DMS153 treated with DMSO at 0.1 percent for 48 hours (cell line): ENCODE measurements around the gene SLC5A6.
"Not testable (repeated sequence)": the region's sequence is repeated elsewhere in the genome, so short reads cannot be mapped to it uniquely, and the experiment has no call there.

Source experiments
- DNase-seq: peaks from one replicate; lab custom pipeline; 2025; ENCODE audit not compliant: unreplicated experiment; lab: John Stamatoyannopoulos, UW

Gene SLC5A6

DNA sequence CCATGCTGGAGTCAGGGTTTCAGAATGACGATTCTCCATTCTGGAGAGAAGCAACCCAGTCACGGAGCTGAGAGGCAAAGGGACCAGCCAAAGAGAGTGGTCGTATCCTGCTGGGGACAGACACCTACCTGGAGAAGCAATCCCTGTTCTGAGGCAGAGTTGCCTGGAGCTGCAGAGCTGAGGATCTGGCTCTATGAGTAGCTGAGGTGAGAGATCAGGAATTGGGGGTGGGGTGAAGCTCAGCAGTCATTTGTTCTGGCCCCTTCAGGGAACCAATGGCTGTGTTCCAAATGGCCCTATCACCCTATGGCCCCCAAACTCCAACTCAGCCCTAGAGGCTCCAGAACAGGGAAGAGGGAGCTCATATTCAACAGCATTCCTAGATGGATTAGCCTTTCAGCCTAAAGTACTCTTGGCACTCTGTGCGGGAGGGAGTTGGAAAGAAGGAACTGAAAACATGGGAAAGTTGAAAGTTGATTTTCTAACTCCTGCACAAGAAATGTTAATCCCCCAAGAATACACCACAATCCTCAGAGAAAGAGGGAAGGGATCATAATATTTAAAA, 3.5 kb downstream of the SLC5A6 start:
- no peak for DNase-seq

DNA sequence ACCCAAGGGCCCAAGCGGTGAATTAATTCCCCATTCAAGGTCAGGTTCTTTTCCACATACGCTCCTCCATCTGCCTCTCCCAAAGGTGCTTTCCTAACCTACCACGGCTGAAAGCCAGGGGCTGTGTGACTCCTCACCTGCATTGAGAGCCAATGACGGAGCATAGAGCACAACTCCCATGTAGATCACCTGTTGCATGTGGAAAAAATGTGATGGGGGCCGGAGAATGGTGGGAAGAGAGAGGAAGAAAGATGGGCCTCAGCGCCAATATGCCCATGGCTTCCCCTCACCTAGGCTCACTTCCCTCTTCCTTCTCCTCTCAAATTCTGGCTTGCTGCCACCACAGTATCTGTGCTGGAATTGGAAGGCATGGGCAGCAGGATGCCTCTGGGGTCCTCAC, 5.7 kb downstream of the SLC5A6 start:
- DNase-seq, result no peak

DNA sequence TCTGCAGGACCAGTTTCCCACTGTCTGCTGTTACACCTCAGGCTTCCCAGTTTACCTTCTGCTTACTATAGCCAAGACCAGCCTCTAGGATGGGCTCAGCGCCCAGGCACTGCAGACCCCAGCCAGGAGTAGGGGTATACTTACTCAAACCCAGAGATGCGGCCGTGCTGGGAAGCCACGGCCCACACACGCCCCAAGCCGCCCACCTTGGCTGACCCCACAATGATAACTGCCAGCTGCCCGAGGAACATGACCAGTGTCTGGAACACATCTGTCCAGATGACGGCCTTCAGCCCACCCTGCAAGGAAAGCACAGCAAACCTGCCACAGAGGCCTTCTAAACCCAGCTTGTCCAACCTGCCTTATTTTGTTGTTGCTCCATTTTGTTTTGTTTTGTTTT, 6.9 kb downstream of the SLC5A6 start:
- no peak for DNase-seq

DNA sequence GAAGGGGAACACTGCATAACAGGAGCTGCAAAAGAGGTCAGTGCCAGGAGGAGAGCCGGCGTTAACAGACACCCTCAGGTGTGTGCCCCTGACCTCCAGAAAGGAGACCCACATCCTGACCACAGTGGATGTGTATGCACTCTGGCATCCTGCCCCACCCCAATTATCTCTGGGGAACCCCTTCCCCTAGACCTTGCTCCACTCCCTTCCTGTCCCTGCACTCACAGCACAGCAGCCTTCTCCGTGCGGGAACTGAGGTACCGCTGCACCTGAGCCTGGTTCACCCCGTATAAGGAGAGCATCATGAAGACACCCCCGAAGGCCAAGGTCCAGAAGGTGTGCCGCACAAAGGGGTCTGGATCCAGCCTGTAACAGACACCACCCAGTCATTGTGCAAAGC, 7.5 kb downstream of the SLC5A6 start:
- no peak for DNase-seq

DNA sequence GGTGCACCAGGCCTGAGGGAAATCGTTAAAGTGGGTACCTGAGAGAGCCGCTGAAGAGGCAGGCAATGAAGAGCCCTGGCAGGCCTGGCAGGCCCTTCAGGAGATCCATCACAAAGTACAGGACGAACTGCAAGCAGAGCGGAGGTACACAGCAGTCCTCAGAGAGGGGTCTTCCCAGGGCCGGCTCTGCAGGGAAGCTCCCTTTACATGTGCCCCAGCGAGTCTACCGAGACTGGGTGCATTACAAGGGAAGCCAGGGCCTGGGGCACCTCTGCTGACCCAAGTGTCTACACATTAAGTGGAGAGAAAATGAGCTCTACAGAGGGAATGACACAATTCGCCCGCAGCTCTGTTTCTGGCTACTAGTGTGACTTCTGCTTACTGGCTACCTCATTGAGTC, 8.3 kb downstream of the SLC5A6 start:
- no peak for DNase-seq

DNA sequence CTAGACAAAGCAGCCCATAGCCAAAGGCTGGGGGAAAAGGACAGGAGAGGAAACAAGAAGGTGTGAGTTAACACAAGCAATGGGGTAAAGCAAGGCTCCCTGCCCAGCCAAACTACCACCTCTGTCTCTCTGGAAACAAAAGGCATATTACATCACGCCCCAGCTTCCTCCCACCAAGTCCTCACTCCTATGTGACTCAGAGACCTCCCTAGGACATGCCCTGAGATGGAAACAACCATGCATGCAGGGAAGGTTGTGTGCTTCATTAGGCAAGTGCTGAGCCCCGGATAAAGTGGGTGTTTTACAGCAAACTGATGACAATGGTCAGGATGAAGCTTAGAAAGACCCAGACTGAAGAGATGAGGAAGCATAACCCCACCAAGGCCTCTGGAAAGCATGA, 9.2 kb downstream of the SLC5A6 start:
- DNase-seq, result no peak

DNA sequence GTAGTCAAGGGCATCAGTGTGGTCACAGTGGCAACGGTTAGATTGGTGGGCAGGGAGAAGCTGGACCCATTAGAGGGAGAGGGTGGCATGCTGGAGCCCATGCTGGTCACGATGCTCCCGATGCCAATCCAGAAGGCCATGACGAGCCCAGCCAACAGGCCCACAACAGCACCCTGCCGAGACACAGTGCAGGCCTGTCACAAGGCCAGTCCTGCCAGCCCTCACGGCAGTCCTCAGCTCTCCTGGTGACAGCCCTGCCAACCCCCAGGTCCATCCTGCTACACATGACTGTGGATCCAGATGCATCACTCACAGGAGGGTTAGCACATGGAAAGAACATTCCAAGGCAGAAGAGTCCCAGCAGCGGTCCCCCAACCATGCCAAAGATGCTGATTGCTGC, 10.4 kb downstream of the SLC5A6 start:
- no peak for DNase-seq

DNA sequence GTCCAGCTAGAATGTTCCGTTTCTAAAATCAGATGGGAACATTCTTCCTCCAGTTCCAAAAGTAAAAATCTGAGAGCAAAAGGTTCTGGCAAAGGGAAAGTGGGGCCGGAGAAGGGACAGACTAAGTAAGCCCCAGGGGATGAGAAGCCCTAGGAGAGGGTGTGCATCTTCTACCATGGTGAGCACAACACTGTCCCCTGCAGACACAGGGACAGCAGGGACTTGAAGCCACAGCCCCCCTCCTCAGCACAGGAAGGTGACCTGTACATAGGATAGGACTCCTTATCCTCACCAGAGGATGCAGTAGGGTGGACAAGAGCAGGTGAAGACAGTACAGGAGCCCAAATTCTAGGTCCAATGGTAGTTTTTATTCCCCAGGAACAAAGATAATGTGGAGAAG, 12.8 kb downstream of the SLC5A6 start:
- no peak for DNase-seq

DNA sequence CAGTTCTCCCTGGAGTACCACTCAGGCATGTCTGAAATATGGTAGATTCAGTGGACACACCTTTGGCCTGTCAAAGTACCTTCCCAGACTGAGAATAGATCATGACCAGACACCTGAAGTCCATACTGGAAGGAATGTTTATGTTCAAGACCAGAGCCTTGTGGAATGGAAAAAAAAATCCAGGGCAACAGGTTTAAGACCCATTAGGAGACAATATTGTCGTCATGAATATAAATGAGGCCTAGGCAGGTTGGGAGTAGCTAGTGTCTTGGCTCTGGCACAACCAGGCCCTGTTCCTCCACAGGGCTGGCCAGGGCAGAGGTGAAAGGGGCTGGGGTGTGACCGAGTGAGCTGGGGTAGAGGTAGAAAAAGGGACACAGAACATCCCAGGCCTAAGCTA, 13.4 kb downstream of the SLC5A6 start:
- no peak for DNase-seq

DNA sequence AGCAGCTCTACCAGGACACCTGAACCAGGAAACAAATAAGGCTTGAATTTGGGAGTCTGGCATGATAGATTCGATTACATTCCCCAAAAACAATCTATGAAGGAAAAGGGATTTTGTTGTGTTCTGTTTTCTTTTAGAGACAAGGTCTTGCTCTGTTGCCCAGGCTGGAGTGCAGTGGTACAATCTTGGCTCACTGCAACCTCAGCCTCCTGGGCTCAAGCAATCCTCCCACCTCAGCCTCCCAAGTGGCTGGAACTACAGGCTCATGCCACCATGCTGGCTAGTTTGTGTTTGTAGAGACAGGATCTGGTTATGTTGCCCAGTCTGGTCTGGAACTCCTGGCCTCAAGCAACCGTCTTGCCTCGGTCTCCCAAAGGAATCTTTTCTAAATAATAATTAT, 14.0 kb downstream of the SLC5A6 start:
- not testable (repeated sequence) for DNase-seq

DNA sequence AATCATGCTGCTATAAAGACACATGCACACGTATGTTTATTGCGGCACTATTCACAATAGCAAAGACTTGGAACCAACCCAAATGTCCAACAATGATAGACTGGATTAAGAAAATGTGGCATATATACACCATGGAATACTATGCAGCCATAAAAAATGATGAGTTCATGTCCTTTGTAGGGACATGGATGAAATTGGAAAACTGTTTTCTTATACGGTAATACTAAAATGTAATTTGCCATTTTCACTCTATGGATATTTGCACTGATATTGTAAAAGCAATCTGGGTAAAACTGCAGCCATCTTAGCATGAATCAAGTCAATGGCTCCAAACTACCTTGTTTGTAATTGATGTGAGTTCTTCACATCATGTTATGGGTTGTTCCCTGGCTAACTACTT, 16.3 kb downstream of the SLC5A6 start:
- DNase-seq, result not testable (repeated sequence)

DNA sequence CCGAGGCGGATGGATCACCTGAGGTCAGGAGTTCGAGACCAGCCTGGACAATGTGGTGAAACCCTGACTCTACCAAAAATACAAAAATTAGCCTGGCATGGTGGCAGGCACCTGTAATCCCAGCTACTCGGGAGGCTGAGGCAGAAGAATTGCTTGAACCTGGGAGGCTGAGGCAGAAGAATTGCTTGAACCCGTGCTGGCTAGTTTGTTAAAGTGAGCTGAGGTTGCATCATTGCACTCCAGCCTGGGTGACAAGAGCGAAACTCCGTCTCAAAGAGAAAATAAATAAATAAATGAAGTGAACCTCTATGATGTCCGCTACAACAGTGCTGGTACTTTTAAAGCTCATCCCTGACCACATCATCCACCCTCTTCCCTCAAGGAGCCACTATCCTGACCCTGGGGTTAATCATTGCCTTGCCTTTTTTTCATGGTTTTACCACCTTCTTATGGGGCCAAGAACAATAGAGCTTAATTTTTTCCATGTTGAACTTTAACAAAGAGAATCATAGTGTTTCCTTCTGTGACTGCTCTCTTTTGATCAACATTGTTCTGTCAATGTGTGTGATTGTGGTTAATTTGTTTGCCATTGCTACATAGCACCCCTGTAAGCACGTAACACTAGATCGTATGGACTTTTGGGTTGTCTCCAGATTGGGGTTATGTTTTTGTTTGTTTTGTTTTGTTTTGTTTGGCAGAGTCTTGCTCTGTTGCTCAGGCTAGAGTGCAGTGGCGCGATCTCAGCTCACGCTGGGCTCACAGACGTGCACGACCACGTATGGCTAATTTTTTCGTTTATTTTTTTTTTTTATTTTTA, 17.3 kb downstream of the SLC5A6 start:
- no peak for DNase-seq

DNA sequence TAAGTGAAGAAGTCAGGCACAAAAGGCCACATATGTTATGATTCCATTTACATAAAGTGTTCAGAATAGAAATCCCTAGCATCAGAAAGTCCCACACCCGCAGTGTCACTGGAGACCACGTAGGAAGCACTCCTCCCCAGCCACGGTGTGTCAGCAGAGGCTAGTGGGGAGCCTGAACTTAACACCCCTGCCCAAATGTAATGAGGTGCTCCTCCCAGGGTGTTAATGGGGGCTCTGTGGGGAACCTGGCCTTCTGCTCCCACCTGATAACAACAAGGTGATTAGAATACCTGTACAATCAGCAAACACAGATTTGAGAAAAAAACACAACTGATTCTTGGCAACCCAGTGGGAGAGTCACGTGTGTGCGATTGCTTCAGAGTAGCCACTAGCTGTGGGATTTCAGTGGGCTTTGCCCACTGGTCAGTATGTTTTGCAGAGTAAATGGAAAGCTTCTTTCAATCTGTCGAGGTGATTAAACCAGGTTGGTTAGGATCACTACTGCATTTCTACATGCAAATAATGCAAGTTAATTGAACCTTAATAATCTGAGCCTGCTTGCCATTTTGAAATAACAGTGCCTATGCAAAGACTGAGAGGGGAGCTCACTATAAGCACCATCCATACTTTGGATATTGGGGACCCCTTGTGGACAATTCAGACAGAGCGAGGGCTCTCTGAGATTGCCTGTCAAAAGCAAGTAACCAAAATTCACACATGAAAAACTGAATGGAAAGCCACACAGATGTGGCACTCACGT, 20.8 kb downstream of the SLC5A6 start:
- peak; percentile 25 for DNase-seq

DNA sequence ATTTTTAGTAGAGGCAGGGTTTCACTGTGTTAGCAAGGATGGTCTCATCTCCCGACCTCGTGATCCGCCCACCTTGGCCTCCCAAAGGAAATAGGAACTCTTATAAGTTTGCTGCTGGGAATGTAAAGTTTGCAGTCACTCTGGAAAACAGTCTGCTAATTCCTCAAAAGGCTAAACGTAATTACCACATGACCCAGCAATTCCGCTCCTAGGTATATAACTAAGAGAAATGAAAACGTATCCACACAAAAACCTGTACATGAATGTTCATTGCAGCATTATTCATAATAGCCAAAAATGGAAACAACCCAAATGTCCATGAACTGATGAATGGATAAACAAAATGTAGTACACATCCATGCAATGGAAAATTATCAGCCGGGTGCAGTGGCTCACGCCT, 22.1 kb downstream of the SLC5A6 start:
- no peak for DNase-seq

DNA sequence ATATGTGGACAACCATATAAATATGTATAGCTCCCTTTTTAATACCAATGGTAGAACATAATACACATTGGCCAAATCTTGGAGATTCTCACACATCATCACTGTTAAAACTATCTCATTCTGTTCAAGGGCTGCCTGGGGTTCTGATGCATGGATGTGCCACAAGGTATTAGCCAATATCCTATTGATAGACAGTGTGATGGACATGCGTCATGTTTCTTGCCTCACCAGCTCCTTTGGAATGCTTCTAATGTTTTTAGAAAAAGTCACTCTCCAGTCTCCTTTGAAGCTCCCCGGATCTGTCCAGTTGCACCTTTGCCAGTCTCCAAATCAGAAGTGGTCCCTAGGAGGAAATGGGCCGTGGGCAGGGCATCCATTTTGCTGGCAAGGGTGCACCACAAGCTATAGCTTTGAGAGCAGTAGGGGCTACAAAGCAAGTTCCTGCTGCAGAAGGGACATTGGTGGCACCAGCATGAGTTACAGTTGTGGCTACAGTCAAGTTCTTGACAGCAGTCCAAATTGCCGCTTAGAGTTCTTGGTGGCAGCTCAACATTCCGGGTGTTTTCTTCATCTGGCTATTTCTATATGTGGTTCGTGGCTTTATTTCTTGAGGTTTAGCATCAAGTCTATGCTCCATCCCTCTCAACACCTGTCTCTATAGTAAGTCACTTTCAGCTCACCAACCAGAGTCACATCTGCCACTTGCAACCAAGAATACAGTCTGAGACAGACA, 25.3 kb downstream of the SLC5A6 start:
- no peak for DNase-seq

DNA sequence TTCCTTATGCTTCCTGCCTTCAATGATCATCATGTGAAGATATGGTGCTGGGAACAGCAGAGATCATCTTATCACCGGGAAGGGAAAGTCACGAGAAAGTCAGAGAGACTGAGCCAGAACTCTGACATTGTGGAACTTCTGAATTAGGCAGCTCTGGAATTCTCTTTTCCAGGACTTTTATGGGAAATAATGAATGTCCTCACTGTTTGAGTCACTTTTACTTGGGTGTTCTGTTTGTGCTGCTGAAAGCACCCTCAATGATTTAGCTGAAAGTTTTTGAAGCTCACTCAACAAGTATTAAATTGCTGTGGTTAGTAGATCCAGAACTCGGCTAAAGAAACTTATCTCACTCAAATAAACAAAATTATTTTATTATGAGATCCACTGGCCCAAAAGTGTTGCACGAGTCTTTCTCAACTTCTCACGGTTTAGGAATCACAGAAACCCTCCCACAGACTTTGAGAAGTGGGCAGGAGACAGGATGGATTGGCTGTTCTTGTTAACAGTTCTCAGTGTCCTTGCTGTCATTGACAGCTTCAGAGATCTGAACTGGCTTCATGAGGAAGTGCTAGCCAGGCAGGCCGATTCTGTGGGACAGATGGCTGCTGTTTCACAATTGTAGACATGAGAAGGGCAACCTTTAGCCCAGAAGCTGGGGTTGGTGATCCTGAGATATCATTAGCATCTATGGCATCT, 26.6 kb downstream of the SLC5A6 start:
- DNase-seq, result no peak

DNA sequence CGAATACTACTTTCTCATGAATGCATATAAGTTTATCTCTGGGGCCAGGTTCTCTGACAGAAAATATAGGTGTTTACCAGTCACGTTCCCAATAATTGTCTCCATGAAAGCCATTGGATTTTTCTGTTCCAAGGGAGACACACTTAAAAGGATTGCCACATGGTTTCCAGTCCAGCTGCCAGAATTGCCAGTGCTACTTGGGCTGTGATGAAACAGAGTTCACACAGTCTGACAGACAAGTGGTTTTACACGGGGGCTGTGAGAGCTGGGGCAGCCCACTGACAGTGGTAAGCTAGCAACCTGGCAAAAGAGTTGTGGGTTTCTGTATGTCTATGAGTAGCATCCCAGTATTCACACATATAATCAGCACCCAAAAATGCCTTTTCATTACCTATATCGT, 28.0 kb downstream of the SLC5A6 start:
- no peak for DNase-seq

DNA sequence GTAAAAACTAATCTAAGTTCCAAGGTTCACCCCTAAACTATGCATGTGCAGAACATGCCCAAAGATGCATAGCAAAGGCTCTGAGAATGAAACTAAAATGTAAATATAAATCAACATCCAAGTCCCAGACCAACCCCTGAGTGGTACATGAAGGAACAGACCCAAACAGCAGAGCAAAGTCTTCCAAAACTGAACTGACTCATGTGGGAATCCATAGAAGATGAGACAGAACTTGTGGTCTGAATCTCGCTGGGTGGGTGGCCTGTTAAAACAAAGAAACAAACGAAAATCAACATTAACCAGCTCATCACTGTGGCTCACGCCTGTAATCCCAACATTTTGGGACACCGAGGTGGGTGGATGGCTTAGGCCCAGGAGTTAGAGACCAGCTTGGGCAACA, 29.7 kb downstream of the SLC5A6 start:
- no peak for DNase-seq

DNA sequence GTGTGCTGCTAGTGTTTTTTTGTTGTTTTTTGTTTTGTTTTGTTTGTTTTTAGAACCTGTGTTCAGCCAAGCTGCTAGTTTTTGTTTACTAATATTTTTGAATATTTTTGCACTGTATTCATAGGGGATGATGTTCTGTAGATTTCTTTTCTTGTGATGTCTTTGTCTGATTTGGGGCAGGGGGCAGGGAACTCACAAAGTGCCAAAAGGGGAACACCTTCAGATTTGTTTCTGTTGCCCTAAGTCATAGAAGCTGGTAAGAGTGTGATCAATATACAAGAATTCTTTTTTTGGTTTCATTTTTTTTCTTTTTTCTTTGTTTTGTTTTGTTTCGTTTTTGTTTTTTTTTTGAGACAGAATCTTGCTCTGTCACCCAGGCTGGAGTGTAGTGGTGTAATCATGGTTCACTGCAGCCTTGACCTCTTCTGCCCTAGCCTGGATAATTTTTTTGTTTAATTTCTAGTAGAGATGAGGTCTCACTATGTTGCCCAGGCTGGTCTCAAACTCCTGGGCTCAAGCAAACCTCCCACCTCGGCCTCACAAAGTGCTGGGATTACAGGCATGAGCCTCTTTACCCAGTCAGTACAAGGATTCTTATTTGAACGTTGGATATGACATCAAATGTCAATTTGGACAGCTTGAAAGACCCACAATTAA, 32.6 kb downstream of the SLC5A6 start:
- no peak for DNase-seq

DNA sequence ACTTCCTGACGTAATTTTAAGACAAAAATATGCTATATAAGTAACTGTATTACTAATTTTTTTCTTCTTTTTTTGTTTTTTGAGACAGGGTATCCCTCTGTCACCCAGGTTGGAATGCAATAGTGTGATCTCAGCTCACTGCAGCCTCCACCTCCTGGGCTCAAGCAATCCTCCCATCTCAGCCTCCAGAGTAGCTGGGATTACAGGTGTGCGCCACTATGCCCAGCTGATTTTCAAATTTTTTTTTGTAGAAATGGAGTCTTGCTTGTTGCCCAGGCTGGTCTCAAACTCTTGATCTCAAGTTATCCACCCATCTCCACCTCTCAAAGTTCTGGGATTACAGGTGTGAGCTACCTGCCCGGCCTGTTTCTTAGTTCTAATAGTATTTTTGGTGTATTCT, 33.6 kb downstream of the SLC5A6 start:
- DNase-seq, result no peak
